Ishikawa (cell line): ENCODE measurements around the gene KLHL6.

Experiments
- EGR1 ChIP-seq: IDR thresholded peaks from 2 replicates; pipeline ENCODE4 v1.6.1; 2012
- EP300 ChIP-seq: IDR thresholded peaks from 2 replicates; pipeline ENCODE4 v1.6.1; 2012; ENCODE audit warnings: borderline replicate concordance
- FOXM1 ChIP-seq: IDR thresholded peaks from 2 replicates; pipeline ENCODE4 v1.6.1; 2012; ENCODE audit warnings: low read depth, borderline replicate concordance
- RAD21 ChIP-seq: IDR thresholded peaks from 2 replicates; pipeline ENCODE4 v1.6.1; 2012; ENCODE audit warnings: low read depth
- TAF1 ChIP-seq: IDR thresholded peaks from 2 replicates; pipeline ENCODE4 v1.6.1; 2012; ENCODE audit warnings: low read depth, mild to moderate bottlenecking
- TCF12 ChIP-seq: IDR thresholded peaks from 2 replicates; pipeline ENCODE4 v1.6.1; 2012; ENCODE audit warnings: low read depth
- TEAD4 ChIP-seq: IDR thresholded peaks from 2 replicates; pipeline ENCODE4 v1.6.1; 2012
- USF1 ChIP-seq: IDR thresholded peaks from 2 replicates; pipeline ENCODE4 v1.6.1; 2012

GRCh38 chr3:183438735-183439134 is 116.8 kb downstream of the KLHL6 start:
- TF ChIP-seq TAF1 (no peak), RAD21 (no peak), EGR1 (no peak), TCF12 (no peak), USF1 (no peak), FOXM1 (no peak), EP300 (no peak), TEAD4 (no peak)
